Hematopoietic multipotent progenitor cell (in vitro differentiated cells): Measurements from ENCODE around the gene SLC2A4RG. TPM values are rescaled to one million over a fixed set of nuclear protein-coding genes. Genes with fewer than 3 reads are reported as not detected.

Source experiments
- DNase-seq, 3 donors: peaks; one replicate each; pipeline ENCODE4 v3.0.0-alpha.2; 2011 to 2015; ENCODE audit warnings: low read depth in 2 of 3, low spot score in 2 of 3
- total RNA-seq: library from RNA; depleted of rRNA; stranded (reverse); fragments of >200 nt; gene quantifications from one replicate; pipeline ENCODE4 v1.2.3, GENCODE V29; 2012

SLC2A4RG gene
- total RNA-seq, 1 donor: 14.3 TPM

- no peak for DNase-seq
Observed at GRCh38 chr20:63751471-63752271, 12.1 kb downstream of the SLC2A4RG start.

GRCh38 chr20:63752411-63753101, 13.0 kb downstream of the SLC2A4RG start:
- no peak for DNase-seq

GRCh38 chr20:63753381-63753780, 13.8 kb downstream of the SLC2A4RG start:
- DNase-seq: no peak

- DNase-seq: no peak
Observed at GRCh38 chr20:63754008-63754407, 14.4 kb downstream of the SLC2A4RG start.

GRCh38 chr20:63755933-63756647, 16.5 kb downstream of the SLC2A4RG start:
- no peak for DNase-seq

- DNase-seq: no peak
Observed at GRCh38 chr20:63756648-63756991, 17.0 kb downstream of the SLC2A4RG start.

GRCh38 chr20:63758152-63758551, 18.6 kb downstream of the SLC2A4RG start:
- no peak for DNase-seq

- no peak for DNase-seq
Observed at GRCh38 chr20:63759377-63759901, 19.9 kb downstream of the SLC2A4RG start.

GRCh38 chr20:63765082-63765873, 25.7 kb downstream of the SLC2A4RG start:
- no peak for DNase-seq

GRCh38 chr20:63765902-63766301, 26.3 kb downstream of the SLC2A4RG start:
- DNase-seq: no peak

GRCh38 chr20:63766695-63767426, 27.3 kb downstream of the SLC2A4RG start:
- DNase-seq: no peak

GRCh38 chr20:63767456-63767855, 27.9 kb downstream of the SLC2A4RG start:
- no peak for DNase-seq

- no peak for DNase-seq
Observed at GRCh38 chr20:63767886-63768285, 28.3 kb downstream of the SLC2A4RG start.

- DNase-seq: no peak
Observed at GRCh38 chr20:63768591-63769515, 29.3 kb downstream of the SLC2A4RG start.

- DNase-seq: no peak
Observed at GRCh38 chr20:63769891-63770474, 30.4 kb downstream of the SLC2A4RG start.

GRCh38 chr20:63771046-63771707, 31.6 kb downstream of the SLC2A4RG start:
- no peak for DNase-seq

- DNase-seq: no peak
Observed at GRCh38 chr20:63772781-63773518, 33.4 kb downstream of the SLC2A4RG start.
